ENCODE data around the gene KRT23.

- TF ChIP-seq POLR2A (IDR thresholded peaks at IDR 0.05; ENCODE audit: low read depth, low read length) (no peak), CTCF (conservative IDR thresholded peaks at IDR 0.05; ENCODE audit: low read depth, low read length) (no peak), BHLHE40 (IDR thresholded peaks at IDR 0.05; ENCODE audit: low read depth, low read length) (no peak), RAD21 (IDR thresholded peaks at IDR 0.05; ENCODE audit: low read length) (no peak), CEBPB (IDR thresholded peaks at IDR 0.05; ENCODE audit: low read depth, low read length) (no peak), RFX5 (IDR thresholded peaks at IDR 0.05; ENCODE audit: low read depth, low read length) (no peak), CHD1 (IDR thresholded peaks at IDR 0.05; ENCODE audit: low read depth, low read length) (no peak), SMC3 (IDR thresholded peaks at IDR 0.05; ENCODE audit: low read depth, low read length) (no peak), MAFK (IDR thresholded peaks at IDR 0.05; ENCODE audit: low read depth, low read length) (no peak), RCOR1 (IDR thresholded peaks at IDR 0.05; ENCODE audit: insufficient replicate concordance, low read length) (no peak), USF2 (IDR thresholded peaks at IDR 0.05; ENCODE audit: low read depth, low read length) (no peak), FOS (IDR thresholded peaks at IDR 0.05; ENCODE audit: low read depth, low read length) (no peak), ELK1 (IDR thresholded peaks at IDR 0.05; ENCODE audit: borderline replicate concordance, low read depth, low read length) (no peak), MAZ (IDR thresholded peaks at IDR 0.05; ENCODE audit: borderline replicate concordance, low read depth, low read length) (no peak)
Observed at GRCh38 chr17:40960144-40960543, 22.7 kb upstream of the KRT23 start.

Measured in IMR-90 (cell line).